HG02588 (cell line): ENCODE measurements around the gene ADGRL3.

Experiments
- ATAC-seq: cut with Tn5 transposase; IDR thresholded peaks from one replicate; pipeline ENCODE4 v1.9.1; 2021; ENCODE audit warnings: mild to moderate bottlenecking, moderate library complexity; ENCODE audit not compliant: unreplicated experiment

The ADGRL3 gene

GRCh38 chr4:61770456-61770855 is 570.3 kb downstream of the ADGRL3 start:
- ATAC-seq = no peak

GRCh38 chr4:61771056-61771455 is 570.9 kb downstream of the ADGRL3 start:
- no peak for ATAC-seq

GRCh38 chr4:61772126-61772525 is 572.0 kb downstream of the ADGRL3 start:
- ATAC-seq = no peak

GRCh38 chr4:61773655-61774245 is 573.6 kb downstream of the ADGRL3 start:
- ATAC-seq = no peak

- ATAC-seq = no peak
These were observed 582.0 kb downstream of the ADGRL3 start for GRCh38 chr4:61782133-61782532.

- no peak for ATAC-seq
These were observed 582.9 kb downstream of the ADGRL3 start for GRCh38 chr4:61783050-61783449.

GRCh38 chr4:61785761-61786160 is 585.6 kb downstream of the ADGRL3 start:
- no peak for ATAC-seq

GRCh38 chr4:61786211-61786610 is 586.1 kb downstream of the ADGRL3 start:
- no peak for ATAC-seq

GRCh38 chr4:61795998-61796397 is 595.9 kb downstream of the ADGRL3 start:
- ATAC-seq = no peak

GRCh38 chr4:61799794-61800193 is 599.7 kb downstream of the ADGRL3 start:
- no peak for ATAC-seq

GRCh38 chr4:61805227-61805626 is 605.1 kb downstream of the ADGRL3 start:
- ATAC-seq = no peak

- ATAC-seq = no peak
These were observed 605.9 kb downstream of the ADGRL3 start for GRCh38 chr4:61805979-61806378.

- no peak for ATAC-seq
These were observed 612.0 kb downstream of the ADGRL3 start for GRCh38 chr4:61812171-61812570.

GRCh38 chr4:61817071-61817470 is 616.9 kb downstream of the ADGRL3 start:
- ATAC-seq = no peak

GRCh38 chr4:61820136-61820535 is 620.0 kb downstream of the ADGRL3 start:
- no peak for ATAC-seq

GRCh38 chr4:61824454-61824853 is 624.3 kb downstream of the ADGRL3 start:
- no peak for ATAC-seq

GRCh38 chr4:61827907-61828391 is 627.8 kb downstream of the ADGRL3 start:
- ATAC-seq = no peak

- ATAC-seq = no peak
These were observed 628.8 kb downstream of the ADGRL3 start for GRCh38 chr4:61828960-61829359.

GRCh38 chr4:61831987-61832386 is 631.9 kb downstream of the ADGRL3 start:
- ATAC-seq = no peak

- no peak for ATAC-seq
These were observed 637.3 kb downstream of the ADGRL3 start for GRCh38 chr4:61837395-61837794.

- no peak for ATAC-seq
These were observed 637.9 kb downstream of the ADGRL3 start for GRCh38 chr4:61838072-61838471.

GRCh38 chr4:61841714-61842113 is 641.6 kb downstream of the ADGRL3 start:
- no peak for ATAC-seq

- ATAC-seq = no peak
These were observed 651.0 kb downstream of the ADGRL3 start for GRCh38 chr4:61851126-61851525.
